HG02798 (cell line): ENCODE results near the gene ERCC4.
"Not testable (repeated sequence)": the region's sequence is repeated elsewhere in the genome, so short reads cannot be mapped to it uniquely, and the experiment has no call there.

ENCODE experiments used
- ATAC-seq: cut with Tn5 transposase; IDR thresholded peaks from one replicate; pipeline ENCODE4 v1.9.1; 2021; ENCODE audit warnings: mild to moderate bottlenecking; ENCODE audit not compliant: unreplicated experiment, poor library complexity

Gene ERCC4

DNA sequence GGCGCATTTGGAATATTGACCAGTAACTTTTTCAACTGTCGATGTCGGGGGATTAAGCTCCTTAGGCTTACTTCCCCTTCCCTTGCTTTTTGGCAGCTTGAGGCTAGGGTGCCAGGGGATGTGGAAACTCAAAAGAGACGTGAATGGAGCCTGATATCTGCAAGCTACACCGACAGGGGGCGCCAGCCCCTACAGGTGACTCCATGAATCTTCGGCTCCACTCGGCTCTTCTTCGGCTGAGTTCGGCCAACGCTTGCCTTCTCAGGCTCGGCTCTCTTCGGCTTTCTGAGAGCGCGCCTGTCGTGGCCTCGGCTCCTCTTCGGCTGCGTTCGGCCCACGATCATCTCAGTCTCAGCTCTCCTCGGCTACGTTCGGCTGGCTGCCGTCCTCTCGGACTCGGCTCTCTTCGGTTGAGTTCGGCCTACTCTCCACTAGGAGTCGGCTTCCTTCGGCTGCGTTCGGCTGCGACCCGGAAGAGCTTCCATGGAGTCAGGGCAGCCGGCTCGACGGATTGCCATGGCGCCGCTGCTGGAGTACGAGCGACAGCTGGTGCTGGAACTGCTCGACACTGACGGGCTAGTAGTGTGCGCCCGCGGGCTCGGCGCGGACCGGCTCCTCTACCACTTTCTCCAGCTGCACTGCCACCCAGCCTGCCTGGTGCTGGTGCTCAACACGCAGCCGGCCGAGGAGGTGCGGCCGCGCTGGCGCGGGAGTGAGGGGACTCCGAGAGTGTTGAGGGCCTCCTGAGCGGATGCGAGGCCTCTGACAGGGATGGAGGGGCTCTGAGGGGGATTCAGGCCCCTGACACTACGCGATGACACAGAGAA lies at the start of gene ERCC4:
TSS of gene ERCC4 (plus strand) at position 472 of the 827 bp plus-strand sequence. CDS start at position 484, 12 bp downstream.
- peak; percentile 98 for ATAC-seq

DNA sequence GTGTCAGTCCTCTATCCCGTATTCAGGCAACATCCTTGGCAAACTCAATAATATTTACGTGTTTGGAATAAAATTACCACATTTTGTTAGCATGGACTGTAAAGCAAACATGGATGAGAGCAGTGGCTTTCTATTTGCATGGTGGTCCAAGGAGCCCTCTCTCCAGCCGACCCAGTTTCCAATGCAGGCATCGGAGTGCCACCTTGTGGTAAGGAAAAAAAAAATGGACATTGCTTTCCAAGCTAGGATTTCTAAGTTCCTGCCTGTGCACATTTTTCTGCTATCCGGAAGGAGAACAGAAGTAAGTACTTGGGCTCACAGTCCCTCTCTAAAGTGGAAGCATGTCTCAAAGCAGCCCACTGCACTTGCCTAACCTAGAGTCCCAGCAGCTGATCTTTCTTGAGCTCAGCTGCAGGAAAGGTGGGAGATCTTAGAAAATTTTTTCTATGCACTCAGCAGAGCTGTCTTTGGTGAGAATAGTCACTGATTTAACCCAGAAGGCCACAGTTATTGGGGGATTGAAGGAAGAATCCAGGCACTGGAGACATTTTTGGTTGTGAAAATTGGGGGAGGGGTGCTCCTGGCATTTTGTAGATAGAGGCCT lies 46.0 kb upstream of the ERCC4 start:
- ATAC-seq: no peak

DNA sequence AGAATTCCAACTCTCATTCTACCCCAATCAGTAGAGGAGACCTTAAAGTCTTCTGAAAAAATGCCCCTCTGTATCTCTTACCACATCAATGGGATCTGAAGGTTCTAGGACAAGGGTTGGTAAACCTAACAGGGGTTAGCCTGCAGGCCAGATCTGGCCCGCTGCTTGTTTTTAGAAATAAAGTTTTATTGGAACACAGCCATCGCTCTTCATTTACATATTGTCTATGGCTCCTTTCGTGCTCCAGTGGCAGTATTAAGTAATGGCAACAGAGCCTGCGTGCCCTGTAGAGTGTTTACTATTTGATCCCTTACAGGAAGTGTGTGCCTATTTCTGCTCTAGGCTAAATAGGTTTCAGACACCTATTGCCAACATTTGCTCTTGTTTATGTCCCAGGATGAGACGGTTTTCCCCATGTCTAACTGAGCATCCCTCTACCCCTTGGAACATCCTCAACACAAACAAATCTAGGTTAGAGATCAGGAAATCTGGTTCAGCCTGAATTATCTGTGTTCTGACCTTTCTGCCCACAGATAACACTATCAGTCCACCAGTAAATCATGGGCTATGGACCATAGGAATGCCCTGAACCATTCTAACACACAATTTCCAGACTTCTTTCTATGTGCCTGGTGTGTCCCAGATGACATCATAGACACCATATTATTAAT lies 44.2 kb upstream of the ERCC4 start:
- ATAC-seq: no peak

DNA sequence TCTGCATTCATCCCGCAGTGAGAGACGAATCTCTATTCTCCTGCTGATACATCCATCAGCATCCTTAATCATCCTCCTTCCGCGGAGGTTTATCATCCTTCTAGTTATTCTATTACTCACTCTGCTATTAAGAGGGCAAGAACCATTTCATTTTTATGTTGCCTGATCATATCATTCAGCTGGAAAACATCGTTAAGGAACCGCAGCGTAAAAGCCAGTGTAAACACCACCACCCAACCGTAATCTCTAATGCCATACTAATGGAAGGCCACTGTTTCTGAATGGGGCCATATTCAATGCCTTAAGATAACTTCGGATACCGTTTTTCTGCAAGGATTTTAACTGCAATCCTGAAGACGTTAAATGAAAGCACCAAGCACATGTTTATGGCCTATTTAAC lies 36.7 kb upstream of the ERCC4 start:
- ATAC-seq: no peak

DNA sequence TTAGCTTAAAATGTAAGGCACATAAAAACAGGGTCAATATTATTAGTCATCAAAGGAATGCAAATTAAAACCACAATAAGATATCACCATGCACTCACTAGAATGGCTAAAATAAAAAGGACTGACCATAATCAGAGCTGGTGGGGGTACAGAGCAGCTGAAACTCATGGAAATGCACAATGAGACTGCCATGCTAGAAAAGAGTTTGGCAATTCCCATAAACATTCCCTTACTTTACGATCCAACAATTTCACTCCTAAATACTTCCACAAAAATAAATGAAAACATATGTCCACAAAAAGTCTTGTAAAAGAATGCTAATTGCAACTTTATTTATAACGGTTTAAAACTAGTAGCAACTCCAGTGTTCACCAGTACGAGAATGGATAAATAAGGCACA lies 36.1 kb upstream of the ERCC4 start:
- no peak for ATAC-seq

DNA sequence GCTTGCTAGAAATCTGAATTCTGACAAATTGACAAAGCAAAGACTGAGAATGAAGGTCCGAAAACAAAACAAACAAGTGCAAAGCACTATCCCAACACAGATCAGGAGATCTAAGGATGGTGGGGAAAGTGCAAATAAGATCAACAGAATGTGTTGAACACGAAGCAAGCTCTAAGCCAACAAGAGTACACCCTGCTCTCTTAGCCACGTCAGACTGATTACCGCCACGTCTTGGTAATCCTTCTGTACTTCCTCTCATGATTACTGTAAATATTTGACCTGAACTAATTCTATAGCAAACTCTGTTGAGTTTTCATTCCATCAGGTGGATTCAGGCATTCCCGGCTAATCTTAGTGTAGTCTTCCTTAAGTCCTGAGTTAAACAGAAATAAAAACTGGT lies 34.3 kb upstream of the ERCC4 start:
- ATAC-seq: no peak

DNA sequence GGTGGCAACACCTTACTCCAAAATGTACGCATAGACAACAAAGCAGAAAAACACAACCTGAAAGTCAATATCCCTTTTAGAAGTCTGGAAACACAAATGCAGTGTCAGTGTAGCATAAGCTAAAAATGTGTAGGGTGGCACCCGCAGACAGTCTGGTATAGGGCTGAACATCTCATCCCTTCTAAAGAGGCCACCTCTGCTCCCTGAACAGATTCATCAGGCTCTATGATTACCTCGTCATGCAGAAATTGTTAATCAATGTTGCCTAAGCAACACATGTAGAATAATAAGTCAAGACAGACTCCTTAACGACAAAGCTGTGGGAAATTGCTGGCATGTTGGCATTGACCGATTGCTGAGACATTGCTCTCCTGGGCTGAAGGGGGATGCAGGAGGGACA lies 33.3 kb upstream of the ERCC4 start:
- ATAC-seq: no peak

DNA sequence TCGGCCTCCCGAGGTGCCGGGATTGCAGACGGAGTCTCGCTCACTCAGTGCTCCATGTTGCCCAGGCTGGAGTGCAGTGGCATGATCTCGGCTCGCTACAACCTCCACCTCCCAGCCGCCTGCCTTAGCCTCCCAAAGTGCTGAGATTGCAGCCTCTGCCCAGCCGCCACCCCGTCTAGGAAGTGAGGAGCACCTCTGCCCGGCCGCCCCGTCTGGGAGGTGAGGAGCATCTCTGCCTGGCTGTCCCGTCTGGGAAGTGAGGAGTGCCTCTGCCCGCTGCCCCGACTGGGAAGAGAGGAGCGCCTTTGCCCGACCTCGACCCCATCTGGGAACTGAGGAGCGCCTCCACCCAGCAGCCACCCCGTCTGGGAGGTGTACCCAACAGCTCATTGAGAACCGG lies 30.6 kb upstream of the ERCC4 start:
- ATAC-seq: not testable (repeated sequence)

DNA sequence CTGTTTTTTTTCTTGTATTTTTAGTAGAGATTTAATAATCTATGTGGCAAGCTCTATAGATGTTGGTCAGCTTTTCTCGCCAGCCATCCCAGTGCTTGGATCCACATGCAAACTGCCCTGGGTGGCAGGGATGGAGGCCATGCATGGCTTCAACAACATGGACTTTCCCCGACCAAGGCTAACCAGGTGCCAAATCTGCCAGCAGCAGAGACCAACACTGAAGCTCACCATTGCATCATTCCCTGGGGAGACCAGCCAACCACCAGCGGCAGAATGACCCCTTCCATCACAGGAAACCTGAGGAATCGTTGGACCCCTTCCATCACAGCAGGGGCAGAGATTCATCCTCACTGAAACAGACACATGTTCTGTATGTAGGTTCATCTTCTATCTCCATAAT lies 27.7 kb upstream of the ERCC4 start:
- ATAC-seq: no peak

DNA sequence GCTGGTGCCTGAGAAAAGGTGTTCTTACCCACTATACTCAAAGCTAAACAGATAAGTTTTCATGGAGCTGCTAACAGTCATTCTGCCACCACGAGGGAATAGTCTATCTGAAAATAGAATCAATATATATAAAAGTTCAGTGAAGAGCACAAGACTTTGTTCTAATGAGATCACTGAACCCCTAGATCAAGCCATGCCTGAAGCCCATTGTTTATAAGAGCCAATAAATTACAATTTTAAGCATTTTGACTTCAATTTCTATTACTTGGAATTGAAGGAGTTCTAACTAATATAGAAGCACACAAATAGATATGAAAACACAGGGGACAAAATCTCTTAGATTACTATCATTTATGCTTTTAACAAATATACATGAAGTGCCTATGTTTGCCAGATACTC lies 24.4 kb upstream of the ERCC4 start:
- ATAC-seq: no peak

DNA sequence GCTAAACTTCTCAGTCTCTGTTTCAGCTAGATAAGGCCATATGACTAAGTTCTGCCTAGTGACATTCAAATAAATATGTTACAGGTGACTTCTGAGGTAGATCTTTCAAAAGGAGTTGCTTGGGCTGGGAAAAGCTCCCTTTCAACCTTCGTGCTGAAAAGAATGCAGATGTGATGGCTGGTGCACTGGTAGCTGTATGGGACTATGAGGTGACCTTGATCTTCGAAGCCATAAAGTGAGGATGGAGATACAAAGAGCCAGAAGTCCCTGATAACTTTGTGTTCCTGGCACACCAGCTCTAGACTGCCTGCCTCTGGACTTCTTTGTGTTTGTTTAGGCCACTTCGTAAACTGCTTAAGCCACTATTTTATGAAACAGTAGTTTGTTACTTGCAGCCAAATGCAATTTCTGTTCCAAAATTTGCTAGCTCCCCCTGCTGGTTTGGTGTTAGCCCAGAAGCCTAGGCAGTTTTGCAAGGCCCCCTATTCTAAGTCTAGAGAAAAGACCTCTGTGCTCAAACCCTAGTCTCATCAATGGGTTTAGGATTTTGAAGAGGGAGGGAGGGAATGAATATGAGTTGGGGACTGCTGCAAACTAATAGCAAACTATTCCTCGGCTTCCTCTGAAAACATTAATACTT lies 23.3 kb upstream of the ERCC4 start:
- ATAC-seq: no peak

DNA sequence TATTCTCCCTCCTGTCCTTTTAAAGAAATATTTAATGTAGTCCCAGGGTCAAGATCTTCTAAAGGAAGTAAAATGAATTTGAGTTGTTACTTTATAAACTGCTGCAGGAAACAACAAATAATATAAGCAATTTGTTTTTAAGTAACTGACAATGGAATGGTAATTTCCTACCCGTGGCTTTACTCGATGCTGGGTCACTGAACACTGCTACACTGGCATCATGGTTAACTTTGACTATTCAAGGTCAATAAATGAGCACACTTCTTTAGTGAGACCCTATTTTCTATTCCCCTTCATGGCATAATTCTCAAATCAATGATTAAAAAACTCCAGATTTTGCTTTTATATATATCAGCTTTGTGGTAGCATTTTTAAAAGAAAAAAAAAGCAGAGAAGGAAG lies 22.1 kb upstream of the ERCC4 start:
- no peak for ATAC-seq

DNA sequence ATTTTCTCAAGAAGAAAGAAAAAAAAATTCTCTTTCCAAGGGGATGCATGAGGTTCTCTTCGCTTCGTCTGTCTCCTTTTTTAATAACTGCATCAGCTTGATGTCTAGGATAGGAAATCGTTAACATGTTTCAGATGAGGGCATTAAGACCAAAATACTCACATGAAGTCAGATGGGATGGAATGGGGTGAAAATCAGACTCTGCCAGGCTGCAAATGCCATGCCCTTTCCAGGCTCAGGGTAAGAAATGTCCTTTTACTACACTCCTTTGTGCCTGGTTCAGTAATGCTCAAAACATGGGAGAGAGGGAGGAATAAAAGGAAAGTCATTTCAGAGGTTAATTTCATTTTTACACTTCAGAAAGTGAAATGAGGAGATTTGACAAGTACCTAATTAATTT lies 21.7 kb upstream of the ERCC4 start:
- ATAC-seq: no peak

DNA sequence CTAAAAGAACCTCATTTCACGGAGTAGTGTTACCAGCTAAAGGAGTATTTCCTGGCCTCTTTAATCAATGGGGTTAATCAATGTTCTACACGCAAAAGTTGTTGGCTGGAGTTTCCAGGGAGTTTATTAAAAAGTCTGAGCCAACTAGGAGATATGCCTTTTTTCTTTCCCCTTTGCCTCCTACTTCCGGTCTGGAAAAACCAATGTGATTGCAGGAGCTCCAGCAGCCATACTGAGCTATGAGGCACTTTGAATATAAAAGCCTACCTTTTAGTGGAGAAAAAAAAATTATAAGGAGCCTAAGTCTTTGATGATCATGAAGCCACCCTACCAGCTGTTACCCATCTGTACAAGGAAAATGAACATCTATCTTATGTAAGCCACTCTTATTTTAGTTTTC lies 17.9 kb upstream of the ERCC4 start:
- no peak for ATAC-seq

DNA sequence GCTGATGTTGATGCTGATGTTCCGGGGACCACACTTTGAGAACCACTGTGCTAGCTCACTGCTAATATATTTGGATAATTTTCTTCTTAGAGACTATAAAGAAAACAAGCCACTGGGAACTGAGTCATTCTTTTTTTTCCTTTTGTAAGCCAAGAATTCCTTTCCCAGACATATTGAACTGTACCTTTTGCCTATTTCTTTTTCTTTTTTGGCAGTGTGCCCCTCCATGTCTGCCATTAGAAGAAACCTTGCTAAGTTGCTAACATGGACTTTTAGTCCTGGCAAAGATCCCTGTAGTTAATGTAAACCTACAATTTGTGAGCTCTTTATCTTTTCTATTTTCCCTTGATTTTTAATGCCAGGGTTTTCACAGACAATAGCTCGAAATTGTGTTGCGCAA lies 17.3 kb upstream of the ERCC4 start:
- ATAC-seq: no peak

DNA sequence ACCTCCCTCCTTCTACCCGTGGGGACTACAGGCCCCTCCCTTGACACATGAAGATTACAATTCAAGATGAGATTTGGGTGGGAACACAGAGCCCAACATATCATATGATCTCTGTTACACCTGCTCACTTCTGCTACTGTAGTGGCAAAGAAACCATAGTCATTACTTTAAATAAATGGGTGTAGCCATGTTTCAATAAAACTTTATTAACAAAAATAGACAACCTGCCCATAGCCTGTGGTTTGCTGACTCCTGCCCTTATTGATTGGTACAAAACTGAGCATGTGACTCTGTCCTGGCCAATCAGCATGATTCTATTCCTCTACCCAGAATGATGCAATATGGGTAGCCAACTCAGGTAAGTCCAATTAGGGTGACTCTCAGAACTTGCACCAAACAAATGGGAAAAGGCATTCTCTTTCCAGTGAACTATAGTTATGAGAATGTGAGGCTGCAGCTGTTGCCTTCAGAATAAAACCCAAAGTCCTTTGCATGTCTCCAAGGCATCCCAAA lies 15.7 kb upstream of the ERCC4 start:
- ATAC-seq: no peak

DNA sequence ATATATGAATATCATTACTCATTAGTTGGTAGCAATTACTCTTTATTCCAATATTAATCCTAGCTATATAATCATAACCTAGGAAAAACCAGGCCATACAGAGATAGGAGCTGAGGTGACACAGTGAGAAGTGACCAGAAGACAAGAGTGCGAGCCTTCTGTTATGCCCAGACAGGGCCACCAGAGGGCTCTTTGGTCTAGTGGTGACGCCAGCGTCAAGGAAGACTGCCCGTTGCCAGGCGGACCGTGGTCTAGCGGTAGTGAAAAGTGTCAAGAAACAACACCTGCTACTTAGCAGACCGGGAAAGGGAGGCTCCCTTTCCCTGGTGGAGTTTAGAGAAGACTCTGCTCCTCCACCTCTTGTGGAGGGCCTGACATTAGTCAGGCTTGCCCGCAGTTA lies 15.1 kb upstream of the ERCC4 start:
- not testable (repeated sequence) for ATAC-seq

DNA sequence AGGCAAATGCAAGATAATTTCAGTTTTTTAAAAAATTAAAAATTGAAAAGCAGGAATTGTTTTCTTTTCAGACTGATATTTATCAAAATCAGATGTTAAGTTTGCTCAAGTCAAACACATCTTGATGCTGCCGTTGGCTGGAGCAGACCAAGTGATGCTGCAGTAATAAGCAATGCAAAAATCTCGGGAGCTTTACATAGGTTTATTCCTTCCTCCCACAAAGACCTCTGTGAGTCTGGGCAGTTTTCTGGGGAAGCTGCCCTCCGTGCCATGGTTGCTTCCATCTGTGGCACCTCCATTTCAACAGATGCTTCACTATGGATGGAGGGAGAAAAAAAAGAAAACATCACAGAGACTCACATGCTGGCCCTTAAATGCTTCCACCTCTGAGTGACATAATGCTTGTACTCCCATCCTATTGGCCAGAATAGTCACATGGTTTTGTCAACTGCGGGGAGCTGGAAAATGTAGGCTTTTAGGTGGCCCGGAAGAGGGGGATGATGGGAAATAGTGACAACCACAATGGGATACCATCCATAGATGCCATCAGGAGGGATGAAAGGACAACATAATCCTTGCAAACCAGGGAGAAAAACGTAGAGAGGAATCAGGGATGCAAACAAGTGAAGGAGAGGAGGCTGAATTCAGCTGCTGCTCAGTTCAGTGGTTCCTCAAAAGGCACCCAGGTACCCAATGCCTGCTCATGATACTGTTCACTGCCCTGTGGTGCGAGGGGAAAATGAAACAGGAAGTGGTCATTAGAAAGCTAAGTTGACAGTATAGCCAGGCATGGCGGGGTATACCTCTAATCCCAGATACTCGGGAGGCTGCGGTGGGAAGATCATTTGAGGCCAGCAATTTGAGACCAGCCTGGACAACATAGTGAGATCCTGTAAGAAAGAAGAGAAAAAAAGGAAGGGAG lies 13.5 kb upstream of the ERCC4 start:
- ATAC-seq: no peak

DNA sequence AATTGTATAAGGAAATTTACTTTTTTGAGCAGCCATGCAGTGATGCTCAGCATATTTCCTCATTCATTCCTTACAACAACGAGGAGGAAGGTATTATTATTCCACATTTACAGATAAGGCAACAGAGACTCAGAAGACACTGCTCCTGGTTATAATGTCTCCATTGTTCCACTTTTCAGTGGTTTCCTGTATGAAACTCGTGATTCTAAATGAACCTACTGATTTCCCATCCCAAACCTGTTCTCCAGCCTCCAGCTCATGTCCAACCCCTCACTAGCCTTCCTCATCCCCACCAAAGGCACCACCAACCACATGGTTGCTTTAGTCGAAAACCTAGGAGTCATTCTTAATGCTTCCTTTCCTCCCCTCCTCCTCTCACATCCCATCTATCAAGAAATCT lies 12.5 kb upstream of the ERCC4 start:
- no peak for ATAC-seq

DNA sequence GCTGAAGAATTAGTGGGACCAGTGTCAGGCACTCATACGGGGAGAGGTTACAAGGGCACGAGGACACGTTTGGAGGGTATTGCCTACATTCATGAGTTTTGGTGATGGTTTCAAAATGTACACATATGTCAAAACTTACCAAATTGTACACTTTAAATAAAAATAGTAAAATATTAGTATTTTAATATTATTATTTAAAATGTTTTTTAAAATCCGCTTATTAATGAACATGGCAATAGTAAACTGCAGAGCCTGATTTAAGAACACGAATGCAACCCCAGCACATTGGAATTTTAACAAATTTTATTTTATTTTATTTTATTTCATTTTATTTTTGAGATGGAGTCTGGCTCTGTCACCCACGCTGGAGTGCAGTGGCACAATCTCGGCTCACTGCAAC lies 10.9 kb upstream of the ERCC4 start:
- no peak for ATAC-seq
